ENCODE results near the gene GDF2. TPM values are rescaled to one million over a fixed set of nuclear protein-coding genes. Genes with fewer than 3 reads are reported as not detected.

The GDF2 gene
- total RNA-seq, 1 donor from 2014 or later, result not detected

DNA sequence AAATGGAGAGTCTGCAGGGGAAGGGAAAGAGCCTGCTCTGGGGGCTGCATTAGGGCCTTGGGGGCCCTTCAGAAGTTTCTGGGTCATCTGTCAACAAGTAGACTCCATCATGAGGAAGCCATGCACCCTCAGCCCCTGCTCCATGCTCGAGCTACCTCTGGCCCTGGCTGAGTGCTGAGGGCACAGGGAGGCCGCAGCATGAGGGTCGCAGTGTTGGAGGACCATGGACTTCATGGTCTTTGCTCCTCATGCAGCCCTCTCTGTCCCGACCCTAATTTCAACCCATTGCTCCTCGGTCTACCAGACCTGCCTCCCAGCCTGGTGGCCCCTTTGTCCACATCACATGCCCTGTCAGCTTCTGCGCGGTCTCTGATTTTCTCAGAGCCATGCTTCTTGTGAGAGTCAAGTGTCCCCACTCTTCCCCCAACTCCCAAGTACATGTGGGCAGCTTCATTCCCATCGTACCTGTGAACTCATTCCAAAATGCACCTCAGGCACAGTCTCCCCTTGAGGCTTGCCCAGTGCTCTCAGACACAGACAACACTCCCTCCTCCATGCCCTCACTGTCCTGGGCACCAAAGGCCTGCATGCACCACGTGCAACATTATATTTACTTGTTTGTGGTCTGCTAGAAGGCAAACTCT is 47.1 kb downstream of the GDF2 start:
- intact Hi-C loops (cut with DNase I), result no loop called here
- DNase-seq (peak; percentile 25), ATAC-seq (no peak)
- H3K4me3 ChIP-seq, result no peak overlapping the region
- no peaks in the 10 kb centered on the region for H3K4me1 ChIP-seq
- H3K36me3 ChIP-seq, result no peaks in the 10 kb centered on the region
- H3K9me3 ChIP-seq, result no peaks in the 10 kb centered on the region
- no peaks in the 10 kb centered on the region for H3K27me3 ChIP-seq
- H3K27ac ChIP-seq, result no peak overlapping the region
- TF ChIP-seq, protein P1, sequence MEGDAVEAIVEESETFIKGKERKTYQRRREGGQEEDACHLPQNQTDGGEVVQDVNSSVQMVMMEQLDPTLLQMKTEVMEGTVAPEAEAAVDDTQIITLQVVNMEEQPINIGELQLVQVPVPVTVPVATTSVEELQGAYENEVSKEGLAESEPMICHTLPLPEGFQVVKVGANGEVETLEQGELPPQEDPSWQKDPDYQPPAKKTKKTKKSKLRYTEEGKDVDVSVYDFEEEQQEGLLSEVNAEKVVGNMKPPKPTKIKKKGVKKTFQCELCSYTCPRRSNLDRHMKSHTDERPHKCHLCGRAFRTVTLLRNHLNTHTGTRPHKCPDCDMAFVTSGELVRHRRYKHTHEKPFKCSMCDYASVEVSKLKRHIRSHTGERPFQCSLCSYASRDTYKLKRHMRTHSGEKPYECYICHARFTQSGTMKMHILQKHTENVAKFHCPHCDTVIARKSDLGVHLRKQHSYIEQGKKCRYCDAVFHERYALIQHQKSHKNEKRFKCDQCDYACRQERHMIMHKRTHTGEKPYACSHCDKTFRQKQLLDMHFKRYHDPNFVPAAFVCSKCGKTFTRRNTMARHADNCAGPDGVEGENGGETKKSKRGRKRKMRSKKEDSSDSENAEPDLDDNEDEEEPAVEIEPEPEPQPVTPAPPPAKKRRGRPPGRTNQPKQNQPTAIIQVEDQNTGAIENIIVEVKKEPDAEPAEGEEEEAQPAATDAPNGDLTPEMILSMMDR (IDR thresholded peaks at IDR 0.05), result no peak

DNA sequence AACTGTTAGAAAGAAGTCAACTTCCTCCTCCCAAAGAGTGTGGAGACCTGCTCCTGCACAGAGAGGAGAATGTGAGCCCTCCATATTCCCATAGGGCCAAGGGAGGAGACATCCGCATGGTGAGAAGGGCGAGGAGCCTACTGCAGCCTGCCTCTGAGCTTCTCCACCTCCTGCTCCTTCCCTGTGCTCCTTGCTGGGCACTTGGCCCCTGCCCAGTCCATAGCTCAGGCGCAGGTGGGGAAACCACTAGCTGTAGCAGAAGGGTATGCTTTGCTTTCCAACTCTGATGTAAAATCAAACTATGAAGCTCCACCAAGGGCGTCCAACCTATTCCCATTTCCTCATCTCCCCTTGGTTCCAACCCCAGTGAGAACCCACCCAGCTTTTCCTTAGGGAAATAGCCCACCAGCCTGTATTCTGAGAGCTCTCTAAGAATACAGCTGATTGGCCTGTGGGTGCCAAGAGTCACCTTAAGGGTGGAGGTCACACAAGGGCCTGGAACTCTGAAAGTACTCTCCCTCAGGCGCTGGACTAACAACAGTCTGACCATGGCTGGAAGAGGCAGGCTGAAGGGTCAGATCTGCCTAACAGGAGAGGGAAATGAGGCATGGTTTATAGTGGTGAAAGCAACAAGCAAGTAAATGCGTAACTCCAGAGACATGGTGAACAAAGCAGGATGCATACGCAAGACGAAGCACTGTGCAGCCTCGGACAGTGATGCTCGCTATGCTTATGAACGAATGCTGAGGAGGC is 47.9 kb downstream of the GDF2 start:
- no peak overlapping the region for H3K4me3 ChIP-seq
- TF ChIP-seq, protein P1 (IDR thresholded peaks at IDR 0.05), result no peak
- H3K4me1 ChIP-seq, result no peaks in the 10 kb centered on the region
- no peaks in the 10 kb centered on the region for H3K36me3 ChIP-seq
- H3K27me3 ChIP-seq, result no peaks in the 10 kb centered on the region
- H3K27ac ChIP-seq, result no peak overlapping the region
- peak; percentile 37 for DNase-seq
- ATAC-seq, result no peak
- intact Hi-C loops (cut with DNase I), result no loop called here
- no peaks in the 10 kb centered on the region for H3K9me3 ChIP-seq

DNA sequence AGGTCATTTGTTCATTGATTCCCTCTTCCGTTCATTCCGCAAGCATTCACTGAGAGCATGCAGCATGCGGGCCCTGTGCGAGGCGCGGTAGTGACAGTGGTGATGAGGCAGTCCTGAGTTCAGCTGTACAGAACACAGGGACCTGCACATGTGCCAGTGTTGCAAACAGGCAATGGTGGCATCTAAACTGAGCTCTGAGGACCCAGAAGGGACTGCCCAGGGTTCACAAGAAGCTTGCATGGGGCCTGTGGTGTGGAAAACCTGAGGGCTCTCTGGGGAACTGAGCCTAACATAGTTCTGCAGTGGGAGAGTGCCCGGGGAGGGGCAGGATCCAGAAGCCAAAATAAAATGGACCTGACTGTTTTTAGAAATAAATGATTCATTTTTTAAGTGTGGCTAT is 48.6 kb downstream of the GDF2 start:
- TF ChIP-seq, protein P1 (IDR thresholded peaks at IDR 0.05), result no peak
- Histone ChIP-seq H3K4me3 (no peak overlapping the region), H3K9me3 (no peaks in the 10 kb centered on the region), H3K4me1 (no peaks in the 10 kb centered on the region), H3K36me3 (no peaks in the 10 kb centered on the region), H3K27me3 (no peaks in the 10 kb centered on the region), H3K27ac (no peak overlapping the region)
- ATAC-seq (no peak), DNase-seq (peak; percentile 48)
- intact Hi-C loops (cut with DNase I), result no loop called here

DNA sequence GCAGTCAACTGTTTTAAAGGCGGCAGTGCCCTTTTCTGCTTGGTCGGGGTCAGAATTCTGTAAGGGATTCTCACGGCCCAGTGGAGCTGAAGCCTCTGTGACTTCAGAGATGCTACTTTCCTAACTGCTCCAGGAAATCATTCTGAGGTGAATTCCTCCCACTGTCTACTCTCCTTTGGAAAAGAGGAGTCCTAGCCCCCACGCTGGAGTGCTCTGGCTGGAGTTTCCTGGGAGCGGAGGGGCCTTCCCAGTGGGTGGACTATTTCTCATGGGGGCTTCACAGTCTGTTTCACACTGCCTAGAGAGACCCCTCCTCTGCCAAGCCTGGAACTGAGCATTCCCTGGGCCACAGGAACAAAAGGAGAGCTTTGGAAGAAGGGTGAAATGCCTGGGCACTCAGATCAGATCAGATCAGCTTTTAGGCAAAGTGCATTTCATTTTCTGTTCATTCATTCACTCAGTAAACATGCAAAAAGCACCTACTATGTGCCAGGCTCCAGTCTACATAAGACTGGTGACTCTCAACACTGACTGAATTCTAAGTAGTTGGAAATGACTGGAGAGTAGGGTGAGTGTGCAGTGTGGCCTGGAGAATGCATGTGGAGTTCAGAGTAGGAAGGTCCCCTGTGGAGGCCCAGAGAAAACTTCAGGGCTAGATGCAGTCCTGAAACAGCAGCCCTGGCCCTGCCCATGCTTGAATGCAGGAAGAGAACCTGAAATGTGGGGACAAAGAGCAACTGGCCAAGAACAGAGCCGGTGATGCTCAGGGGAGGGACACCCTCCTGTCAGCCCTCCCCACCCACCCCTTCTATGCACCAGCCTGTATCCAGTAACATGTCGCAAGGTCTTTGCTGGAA is 49.6 kb downstream of the GDF2 start:
- Histone ChIP-seq H3K36me3 (no peaks in the 10 kb centered on the region), H3K27ac (no peak overlapping the region), H3K4me3 (no peak overlapping the region), H3K4me1 (no peaks in the 10 kb centered on the region), H3K9me3 (no peaks in the 10 kb centered on the region), H3K27me3 (peaks cover 3% of the 10 kb centered on the region)
- intact Hi-C loops (cut with DNase I), result no loop called here
- DNase-seq, result no peak
- TF ChIP-seq, protein P1 (IDR thresholded peaks at IDR 0.05), result no peak
- no peak for ATAC-seq

DNA sequence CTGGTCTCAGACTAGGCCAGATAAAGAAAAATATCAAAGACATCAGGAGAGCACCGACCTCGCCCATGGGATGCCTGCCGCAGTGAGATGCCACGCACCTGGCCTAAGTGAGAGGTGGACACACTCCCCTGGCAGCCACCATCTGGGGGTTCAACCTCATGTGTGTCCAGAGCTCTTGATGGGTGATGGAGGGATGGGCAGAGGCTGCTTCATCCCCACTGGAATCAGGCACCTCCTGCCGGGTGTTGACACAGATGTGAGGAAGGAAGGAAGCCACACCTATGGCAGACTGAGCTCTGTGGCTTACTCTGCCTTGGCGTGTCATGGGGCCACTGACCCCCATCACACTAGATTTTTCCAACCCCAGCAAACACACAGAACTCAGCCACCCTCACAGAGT is 50.5 kb downstream of the GDF2 start:
- intact Hi-C loops (cut with DNase I), result no loop called here

More for the DNA sequence above, 50.5 kb downstream of the GDF2 start:
- TF ChIP-seq, protein P1 (IDR thresholded peaks at IDR 0.05), result no peak
- Histone ChIP-seq H3K36me3 (no peaks in the 10 kb centered on the region), H3K27ac (no peak overlapping the region), H3K4me3 (no peak overlapping the region), H3K9me3 (no peaks in the 10 kb centered on the region), H3K4me1 (no peaks in the 10 kb centered on the region), H3K27me3 (peaks cover 3% of the 10 kb centered on the region)
- DNase-seq (no peak), ATAC-seq (no peak)

All from upper lobe of right lung (tissue), 1 donor.